NCI-H1105 treated with DMSO at 0.1 percent for 48 hours (cell line): ENCODE measurements around the gene CIROP.
"Not testable (repeated sequence)": the region's sequence is repeated elsewhere in the genome, so short reads cannot be mapped to it uniquely, and the experiment has no call there.

Experiments used
- DNase-seq: peaks from one replicate; lab custom pipeline; 2025; lab: John Stamatoyannopoulos, UW

Gene CIROP

DNA sequence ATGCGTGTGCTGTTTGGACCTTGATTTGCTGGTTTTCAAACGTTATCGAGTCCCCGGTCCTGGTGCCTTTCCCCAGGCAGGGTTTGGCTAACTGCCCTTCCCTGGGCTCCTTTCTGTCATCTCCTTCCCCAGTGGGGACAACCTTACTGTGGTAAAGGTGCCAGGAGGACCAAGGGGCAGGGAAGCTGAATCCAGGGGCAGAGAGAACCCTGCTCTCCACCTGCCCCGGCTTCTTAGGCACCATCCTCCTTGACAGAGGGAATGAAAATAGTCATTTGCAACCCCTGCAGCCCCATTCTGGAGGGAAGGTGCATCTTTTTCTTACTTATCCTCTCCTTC lies 9.3 kb upstream of the CIROP start:
- DNase-seq: no peak

DNA sequence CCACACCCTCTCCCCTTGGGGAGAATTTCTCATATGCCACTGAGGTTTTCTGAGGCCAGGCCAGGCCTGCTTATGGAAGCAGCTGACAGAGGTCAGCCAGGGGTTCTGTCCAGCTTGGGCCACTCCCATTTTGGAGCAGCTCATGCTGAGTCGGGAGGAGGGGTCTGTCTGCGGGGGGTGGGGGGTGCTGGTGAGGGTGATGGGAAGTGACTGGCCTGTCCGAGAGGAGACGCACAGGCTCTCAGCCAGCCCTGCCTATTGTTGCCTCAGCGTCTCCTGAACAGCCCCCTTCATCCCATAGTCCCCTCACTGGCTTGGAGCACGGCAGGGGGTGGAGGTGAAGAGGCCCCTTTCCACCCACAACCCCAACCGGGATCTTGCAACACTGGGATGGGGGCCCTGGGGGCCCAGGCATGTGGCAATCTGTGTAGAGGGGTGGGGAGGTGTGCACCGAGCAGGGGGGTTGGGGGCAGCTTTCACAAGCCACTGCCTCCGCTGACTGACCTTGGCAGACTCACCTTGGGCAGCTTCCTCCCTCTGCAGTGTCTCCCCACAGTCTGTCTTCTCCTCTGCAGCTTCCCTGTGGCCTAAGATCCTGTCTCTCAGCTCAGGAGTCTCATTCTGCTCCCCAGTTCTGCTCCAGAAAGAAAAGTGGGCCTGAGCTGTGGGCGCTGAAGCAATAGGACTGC lies 8.8 kb upstream of the CIROP start:
- no peak for DNase-seq

DNA sequence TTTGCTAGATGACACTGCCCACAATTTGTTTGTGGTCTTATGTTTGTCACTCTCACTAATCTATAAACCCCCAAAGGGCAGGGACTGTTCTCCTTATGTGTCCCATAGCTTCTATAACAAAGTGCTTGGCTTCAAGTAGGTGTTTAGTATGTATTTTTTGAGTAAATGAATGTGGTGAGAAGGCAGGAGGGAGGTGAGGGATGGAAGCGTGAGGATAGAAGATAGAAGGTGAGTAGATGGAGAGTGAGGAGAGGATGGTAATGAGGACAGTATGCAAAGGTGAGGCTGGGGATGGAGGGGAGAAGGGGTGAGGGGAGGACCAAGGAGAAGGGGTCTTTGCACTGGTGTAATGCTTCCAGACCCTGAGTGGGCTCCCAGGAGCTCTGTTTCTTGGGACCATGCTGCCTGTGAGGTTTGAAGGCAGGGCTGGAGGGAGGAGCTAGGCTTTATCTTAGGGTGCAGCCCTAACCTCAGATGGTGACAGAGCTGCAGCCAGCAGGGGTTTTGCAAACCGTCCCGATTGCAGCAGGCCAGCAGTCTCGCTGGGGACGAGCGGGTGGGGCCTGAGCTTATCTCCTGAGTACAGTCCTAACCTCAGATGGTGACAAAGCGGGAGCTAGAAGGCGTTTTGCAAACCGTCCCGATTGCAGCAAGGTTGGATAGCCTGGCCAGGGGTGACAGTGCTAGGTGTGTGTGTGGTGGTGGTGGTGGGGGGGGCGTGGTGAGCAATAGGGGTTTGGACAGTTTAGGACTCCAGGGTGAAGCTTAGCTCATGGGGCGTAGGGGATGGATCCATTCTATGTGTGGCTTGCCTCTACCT lies 7.8 kb upstream of the CIROP start:
- no peak for DNase-seq

DNA sequence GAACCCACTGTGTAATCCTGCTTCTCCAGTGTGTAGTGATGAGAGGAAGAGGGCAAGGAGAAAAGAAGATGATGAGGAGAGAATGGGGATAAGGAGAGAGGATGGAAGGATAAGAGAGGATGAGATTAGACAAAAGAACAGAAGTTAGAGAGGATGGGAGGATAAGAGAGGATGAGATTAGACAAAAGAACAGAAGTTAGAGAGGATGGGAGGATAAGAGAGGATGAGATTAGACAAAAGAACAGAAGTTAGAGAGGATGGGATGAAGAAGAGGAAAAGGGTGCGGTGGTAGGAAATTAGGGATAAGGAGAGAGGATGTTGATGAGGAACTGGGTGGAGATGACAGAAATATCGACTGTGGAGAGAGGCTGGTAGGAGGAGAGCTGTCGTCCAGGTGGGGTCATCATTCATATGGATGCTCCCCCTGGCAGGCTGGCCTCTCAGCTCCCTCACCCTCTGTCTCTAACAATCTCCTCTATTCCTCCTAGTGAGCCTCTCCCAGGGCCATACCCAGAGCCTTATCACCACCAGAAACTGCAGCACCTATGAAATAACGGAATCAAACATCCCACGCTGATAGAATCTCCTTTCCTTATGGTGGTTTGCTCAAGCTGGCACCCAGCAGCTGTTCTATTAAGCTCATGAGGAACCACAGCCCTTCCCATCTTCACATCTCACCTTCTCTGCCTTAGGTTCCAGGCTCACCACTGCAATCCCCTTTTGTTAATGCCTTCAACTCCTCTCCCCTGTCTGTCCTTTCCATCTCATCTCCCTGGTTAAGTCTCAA lies 6.0 kb upstream of the CIROP start:
- DNase-seq: no peak

DNA sequence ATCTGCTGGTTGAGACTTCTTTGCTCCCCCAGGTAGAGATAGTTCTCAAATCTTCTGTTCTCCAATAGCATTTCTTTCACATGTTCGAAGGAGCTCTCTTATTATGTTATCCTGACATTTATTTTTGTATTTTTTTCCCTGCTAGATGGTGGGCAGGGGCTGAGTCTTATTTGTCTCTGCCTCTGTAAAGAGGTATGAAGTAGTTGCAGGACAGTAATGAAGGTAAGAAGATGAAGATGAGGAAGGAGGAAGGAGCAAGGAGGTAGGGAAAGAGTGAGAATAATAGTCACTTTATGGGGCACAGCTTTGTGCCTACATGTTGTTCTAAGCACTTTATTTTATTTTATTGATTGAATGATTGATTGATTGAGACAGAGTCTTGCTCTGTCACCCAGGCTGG lies 5.0 kb upstream of the CIROP start:
- no peak for DNase-seq

DNA sequence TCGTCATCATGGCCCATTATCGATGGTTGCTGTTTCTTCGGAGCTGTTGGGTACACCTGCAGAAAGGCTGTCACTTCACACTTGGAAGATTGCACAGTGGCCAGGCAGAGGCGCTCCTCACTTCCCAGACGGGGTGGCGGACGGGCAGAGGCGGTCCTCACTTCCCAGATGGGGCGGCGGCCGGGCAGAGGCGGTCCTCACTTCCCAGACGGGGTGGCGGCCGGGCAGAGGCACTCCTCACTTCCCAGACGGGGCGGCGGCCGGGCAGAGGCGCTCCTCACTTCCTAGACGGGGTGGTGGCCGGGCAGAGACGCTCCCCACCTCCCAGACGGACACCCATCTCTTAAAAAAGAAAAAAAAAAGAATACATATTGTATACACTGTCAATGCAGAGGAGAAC lies 3.4 kb upstream of the CIROP start:
- DNase-seq: not testable (repeated sequence)

DNA sequence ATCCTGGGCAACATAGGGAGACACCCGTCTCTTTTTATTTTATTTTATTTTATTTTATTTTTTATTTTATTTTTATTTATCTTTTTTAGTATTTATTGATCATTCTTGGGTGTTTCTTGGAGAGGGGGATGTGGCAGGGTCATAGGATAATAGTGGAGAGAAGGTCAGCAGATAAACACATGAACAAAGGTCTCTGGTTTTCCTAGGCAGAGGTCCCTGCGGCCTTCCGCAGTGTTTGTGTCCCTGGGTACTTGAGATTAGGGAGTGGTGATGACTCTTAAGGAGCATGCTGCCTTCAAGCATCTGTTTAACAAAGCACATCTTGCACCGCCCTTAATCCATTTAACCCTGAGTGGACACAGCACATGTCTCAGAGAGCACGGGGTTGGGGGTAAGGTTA lies 2.8 kb upstream of the CIROP start:
- DNase-seq: not testable (repeated sequence)

DNA sequence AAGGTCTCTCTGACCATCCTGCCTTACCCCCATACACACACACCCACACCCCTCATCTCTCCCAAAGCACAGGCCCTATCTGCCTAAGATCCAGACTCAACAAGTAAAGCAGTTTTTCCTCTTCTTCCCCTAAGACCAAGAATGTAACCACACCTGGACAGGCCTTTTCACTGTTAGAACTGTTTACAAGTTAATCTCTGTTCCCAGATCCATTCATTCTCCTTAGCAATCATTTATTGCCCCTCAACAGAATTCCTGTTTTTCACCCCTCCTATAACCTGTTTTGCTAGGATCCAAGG lies 1.9 kb upstream of the CIROP start:
- DNase-seq: no peak

DNA sequence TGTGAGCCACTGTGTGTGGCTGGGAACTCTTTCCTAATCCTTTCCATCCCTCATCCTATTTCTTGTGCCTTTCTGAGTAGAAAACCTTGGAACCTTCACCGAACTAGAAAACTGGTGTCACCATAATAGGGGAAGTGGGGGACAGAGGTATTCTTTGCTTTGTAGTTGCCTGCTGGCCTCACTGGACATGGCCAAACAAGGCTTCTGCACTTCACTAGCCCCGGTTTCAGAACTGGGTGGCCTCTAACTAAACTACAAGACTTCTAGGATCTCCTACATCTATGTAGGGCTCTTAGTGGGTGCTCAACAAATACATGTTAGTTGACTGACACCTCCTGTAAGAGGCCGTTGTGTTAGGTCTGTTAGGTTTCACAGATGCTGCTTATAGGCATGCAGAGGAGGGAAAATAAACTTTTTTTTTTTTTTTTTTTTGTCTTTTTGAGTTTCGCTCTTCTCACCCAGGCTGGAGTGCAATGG lies 597 bp upstream of the CIROP start:
- no peak for DNase-seq

DNA sequence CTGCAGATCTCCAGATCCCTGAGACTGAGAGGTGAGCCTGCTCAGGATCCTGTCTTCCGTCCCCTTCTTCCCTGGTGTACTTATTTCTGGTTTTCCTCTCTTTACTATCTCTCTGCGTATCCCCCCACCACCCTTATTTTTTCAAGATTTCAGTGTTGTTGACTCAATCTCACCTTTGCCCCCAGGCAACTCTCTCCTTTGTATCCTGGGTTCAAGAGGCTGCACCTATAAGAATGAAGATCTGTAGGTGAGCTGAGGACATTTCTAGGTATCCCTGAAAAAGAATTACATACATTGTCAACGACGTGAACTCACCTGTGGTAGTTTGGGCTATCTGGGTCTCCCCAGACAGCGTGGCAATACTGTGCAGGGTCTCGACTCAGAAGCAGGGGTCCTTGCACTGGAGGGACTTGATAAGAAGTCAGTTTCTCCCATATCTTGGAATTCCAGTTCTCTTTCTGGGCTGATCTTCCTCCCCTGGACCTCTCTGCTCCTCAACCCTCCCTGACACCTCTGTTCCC lies 659 bp downstream of the CIROP start:
- DNase-seq: no peak

DNA sequence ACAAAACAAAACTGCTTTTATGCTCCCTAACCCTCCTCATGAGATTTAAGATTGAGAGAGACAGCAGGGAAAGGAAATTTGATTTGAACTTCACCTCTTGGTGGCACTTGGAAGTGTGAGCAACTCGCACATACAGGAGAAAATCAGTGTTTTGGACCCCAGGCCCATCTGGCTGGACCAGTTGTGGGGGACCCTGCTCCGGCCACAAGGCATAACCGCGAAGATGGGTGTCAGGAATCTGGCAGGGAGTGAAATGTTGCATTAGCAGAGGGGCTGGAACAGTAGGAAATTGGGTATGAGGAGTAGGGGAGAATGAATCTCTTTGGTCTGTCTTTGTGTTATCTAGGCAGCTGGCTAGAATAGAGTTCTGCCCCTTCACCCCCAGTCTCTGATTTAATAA lies 1.2 kb downstream of the CIROP start:
- DNase-seq: no peak

DNA sequence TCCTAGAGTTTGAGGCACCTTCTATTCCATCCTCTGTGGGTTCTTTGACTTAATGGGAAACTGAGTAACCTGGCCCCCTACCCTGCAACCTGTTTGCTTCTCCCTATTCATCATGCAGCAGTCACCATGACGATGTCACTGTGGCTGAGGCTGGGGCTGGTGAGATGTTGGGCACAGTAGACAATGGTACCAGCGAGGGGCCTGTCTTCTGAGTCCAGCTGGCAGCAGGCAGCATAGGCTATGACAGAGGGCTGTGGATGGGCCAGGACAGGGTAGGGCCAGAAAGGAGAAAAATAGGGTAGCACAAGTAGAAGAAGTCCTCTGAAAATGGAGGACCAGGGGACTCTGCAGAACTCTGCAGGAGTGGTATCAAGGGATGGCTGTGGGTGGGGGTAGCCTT lies 2.0 kb downstream of the CIROP start:
- no peak for DNase-seq

DNA sequence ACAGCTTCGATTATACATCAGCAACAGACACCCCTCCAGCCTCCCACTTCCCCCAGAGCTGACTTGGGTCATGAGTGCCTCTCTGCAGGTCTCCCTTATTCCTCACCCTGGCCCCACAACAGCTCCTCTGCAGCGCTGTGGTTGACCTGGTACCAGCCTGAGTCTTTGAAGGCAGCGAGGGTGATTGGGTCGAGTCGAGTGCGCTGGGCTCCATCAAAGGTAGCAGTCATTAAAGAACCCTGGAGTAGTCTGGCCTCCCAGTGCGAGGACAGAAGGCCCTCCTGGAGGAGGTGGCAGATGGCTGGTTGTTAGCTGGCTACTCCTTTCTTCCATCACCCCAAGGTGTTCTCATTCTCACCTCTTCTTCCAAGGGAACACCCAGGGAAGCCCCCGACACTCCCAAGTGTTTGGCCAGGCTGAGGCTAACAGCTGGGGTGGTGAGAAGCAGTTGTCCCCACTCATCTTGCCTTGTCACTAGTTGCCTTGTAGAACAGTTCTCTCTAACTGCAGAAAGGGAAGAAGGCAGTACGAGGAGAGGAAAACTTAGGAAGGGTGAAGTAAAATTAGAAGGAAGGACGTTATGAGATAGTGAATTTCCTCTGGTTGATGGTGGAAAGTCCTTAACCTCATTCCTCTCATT lies 2.7 kb downstream of the CIROP start:
- no peak for DNase-seq

DNA sequence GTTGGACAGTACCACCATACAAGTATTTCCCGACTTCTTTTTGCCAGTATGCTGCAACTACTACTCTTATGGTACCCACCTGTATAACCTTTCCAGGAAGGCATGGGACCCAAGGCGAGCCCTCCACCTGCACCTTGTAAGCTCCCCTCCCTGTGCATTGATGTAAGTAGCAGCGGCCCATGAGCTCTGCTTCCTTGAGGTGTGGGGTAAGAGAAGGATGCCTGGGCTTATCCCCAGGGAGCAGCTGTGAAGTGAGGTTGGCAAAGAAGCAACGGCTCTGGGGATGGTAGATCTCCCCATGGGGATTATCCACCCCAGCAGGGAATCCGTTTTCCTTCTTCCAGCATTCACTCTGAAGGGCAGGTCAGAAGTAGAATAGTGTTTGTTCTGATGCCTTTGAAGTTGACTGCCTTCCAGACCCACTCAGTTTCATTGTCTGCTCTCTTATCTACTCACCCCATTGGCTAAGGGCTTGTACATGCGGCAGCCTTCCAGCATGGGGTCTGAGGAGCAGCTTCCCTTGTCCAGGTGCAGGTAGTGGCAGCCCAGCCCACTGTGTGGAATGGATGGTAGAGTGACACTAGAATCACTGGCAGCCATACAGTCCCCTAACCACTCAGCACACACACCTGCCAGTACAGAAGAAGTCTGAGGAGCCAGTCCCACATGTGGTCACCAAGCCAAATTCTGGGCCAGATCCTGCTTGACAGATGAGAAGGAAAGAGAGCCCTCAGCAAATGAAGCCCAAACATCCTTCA lies 3.4 kb downstream of the CIROP start:
- no peak for DNase-seq

DNA sequence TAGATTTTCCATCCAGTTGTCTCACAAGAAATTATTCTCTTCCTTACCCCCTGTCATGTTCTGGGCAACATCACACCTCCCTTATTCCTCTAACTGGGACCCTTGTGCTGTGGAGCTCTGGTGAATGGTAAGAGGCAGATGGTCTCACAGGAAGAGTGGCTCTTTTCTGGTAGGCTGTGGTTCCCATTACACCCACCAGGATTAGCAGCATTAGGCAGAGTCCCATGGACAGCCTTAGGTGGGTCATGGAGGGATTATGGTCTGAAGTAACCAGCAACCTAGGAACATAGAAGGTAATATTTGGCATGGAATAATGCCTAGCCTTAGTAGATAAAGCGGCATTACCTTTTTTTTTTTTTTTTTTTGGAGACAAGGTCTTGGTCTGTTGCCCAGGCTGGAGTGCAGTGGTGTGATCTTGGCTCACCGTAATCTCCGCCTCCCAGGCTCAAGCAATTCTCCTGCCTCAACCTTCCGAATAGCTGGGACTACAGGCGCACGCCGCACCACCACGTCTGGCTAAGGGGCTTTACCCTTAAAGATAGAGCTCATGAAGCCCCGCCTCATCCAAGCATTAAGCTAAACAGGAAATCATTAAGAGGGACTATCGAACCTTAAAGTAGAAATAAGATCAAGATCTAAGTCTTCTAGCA lies 5.5 kb downstream of the CIROP start:
- DNase-seq: no peak

DNA sequence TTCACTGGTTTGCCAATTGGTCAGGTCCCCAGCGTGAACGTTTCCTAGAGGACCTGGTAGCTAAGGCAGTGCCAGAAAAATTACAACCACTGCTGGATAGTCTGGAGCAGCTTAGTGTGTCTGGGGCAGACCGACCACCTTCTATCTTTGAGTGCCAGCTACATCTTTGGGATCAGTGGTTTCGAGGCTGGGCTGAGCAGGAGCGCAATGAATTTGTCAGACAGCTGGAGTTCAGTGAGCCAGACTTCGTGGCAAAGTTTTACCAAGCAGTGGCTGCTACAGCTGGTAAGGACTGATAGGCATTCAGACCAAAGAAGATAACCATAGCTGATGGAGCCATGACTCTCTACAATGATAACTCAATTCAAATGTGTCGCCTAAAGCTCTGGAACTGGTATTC lies 7.0 kb downstream of the CIROP start:
- DNase-seq: no peak

DNA sequence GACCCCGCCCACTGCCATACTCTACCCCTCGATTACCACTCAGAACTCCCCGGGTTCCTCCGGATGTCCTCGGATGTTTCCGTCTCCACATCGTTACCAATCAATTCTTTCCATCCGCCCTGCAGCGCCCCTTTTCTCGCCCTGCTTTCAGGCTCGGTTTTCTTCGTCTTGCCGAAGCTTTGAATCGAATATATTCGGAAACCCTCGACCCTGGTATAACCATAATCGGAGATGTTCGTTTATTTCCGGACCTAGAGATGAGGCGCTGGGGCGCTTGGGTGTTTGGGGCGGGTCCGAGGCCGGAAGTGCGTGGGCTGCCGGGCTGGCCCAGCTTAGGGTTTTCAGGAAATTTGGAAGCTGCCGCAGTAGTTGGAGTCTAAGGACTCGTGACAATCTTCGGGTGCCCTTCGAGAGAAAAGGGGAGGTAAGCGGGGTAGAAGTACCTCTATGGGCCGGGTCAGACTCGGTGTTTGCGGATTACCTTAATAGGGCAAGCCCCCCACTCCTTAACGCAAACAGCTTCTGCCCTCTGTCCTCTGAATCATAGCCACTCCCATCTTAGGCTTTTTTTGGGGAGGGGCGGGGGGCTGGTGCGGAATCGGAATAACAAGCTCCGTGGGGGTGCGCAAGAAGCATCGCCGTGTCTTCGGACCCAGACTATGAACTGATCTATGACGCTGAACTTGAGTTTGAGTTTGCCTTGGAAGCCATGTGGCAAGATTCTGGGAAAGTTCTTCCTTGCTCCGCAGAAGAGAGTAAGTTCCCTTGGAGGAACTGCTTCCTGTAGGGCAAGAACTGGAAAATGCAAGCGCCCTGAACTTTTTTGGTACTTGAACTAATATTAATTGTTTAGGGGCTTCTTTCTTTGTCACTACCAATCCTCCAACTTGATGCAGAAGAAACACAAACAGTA lies 9.3 kb downstream of the CIROP start, which contains the start of gene C14orf119:
TSS of gene C14orf119 (plus strand) at position 310 of the 913 bp plus-strand sequence. CDS start 2,154 bp downstream, outside the sequence.
- no peak for DNase-seq

DNA sequence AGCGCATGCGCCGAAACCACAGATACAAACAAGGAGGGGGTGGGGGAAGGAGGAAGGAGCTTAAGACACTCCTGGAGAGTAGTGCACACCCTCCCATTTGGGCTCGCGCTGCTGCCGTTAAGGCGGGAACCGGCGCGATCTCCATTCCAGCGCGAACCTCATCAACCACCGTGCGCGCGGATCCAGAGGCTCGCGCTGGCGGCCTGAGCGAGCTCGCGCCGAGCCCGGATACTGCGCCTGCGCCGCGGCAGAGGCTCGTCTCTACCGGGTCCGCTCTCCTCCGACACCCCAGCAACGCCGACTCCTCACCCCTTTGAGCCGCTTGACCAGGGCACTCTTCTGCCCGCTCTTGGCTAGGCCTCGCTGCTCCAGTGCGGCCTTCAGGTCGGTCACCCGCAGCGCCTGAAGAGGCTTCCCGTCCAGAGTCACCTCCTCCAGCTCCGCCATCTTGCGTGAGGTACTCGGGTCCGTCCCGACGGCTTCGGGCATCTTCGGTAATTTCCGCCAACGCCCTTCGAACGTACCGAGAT lies 10.1 kb downstream of the CIROP start, which contains the start of gene ACIN1:
TSS of gene ACIN1 (minus strand) at position 471 of the 530 bp plus-strand sequence. CDS start at position 447, 24 bp downstream.
- DNase-seq: no peak

DNA sequence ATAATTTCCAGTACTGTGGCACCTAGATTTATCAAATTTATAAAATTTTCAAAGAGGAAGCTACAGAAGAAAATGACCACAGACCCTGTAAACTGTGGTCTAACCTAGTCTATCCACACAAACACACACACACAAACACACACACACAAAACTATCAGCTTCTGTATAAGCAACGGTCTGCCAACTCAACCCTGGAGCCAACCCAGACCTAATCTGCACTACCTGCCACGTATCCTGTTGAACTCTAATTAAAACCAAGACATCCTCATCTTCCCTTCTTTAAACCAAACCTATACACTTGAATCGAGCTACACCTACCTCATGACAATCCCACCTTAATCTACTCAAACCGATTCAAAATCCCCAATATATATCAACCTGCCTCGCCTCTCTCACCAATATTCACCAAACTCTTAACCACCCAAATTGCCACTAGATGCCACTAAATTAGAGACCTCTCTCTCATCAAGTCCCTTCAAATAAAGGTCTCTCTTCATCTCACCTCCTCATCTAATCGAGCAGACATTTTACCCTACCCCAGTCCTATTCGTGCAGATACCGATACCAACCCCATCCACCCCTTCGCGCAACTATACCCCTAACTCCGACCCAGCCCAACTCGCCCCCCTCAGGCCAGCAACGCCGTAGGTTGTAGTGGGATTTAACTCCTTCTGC lies 10.7 kb downstream of the CIROP start:
- DNase-seq: no peak
